ENCODE data around the gene CD80.

GRCh38 chr3:119557192-119557876, 2.1 kb downstream of the CD80 start:
- no peak for TF ChIP-seq CTCF (conservative IDR thresholded peaks at IDR 0.05; ENCODE audit: low read depth, low read length)
- no peak for TF ChIP-seq EZH2 (IDR thresholded peaks at IDR 0.05; ENCODE audit: borderline replicate concordance, low read depth, low read length, poor library complexity, severe bottlenecking)
